Endothelial cell of umbilical vein (primary cell): ENCODE measurements around the gene MYO1G. TPM values are rescaled to one million over a fixed set of nuclear protein-coding genes. Genes with fewer than 3 reads are reported as not detected.
A peak's percentile ranks its signal among the peaks of the same experiment; 100 is the strongest.

Experiments
- BruUV-seq: library from RNA; stranded (reverse); fragments of 400-500 nt; replicated peaks from 2 replicates; lab custom pipeline; 2021; lab: Mats Ljungman, UMichigan
- CTCF ChIA-PET: fragments of 300-600, 350-600 bp; sonication (Branson Sonifier 250); formaldehyde crosslinking; loops from one replicate; lab custom pipeline; 2021; ENCODE audit warnings: antibody characterized with exemption, inconsistent platforms; lab: Charles Lee
- POLR2A ChIA-PET: fragments of 300-600, 350-600 bp; sonication (Branson Sonifier 250); formaldehyde crosslinking; loops from one replicate; lab custom pipeline; 2021; ENCODE audit warnings: antibody characterized with exemption, inconsistent platforms; lab: Charles Lee
- DNase-seq: peaks from one replicate; pipeline ENCODE4 v3.0.0-alpha.2; 2011; ENCODE audit warnings: low read depth, low spot score
- FAIRE-seq: peaks from 2 replicates; lab custom pipeline; 2011; peaks lifted over from hg19 to GRCh38; lab: Jason Lieb, UNC
- H2AFZ ChIP-seq: 2 replicates; pipeline ENCODE4 v1.6.0; 2012; ENCODE audit warnings: low read depth, low read length, control low read depth, inconsistent platforms
- H3K27ac ChIP-seq: 2 replicates; pipeline ENCODE4 v1.5.1; 2011; ENCODE audit warnings: low read depth, mild to moderate bottlenecking, control low read depth, low read length, moderate library complexity; ENCODE audit not compliant: insufficient read depth
- H3K27me3 ChIP-seq, 2 experiments: 2 replicates each; pipeline versions ENCODE4 v1.6.0 to v1.6.1; 2011; ENCODE audit warnings: low read length in 2 of 2, mixed read lengths in 1 of 2; ENCODE audit not compliant: control insufficient read depth in 2 of 2, insufficient read depth in 2 of 2
- H3K36me3 ChIP-seq, 2 experiments: 2 replicates in 1 of 2; 3 replicates in 1 of 2; pipeline ENCODE4 v1.5.1; 2011; ENCODE audit warnings: low read length in 2 of 2, mild to moderate bottlenecking in 1 of 2, moderate library complexity in 1 of 2; ENCODE audit not compliant: control insufficient read depth in 2 of 2, insufficient read depth in 2 of 2; ENCODE audit errors: extremely low read depth in 1 of 2
- H3K4me1 ChIP-seq: 3 replicates; pipeline ENCODE4 v1.5.1; 2011; ENCODE audit warnings: mild to moderate bottlenecking, low read length; ENCODE audit not compliant: control insufficient read depth, insufficient read depth; ENCODE audit errors: extremely low read depth
- H3K4me2 ChIP-seq: 2 replicates; pipeline ENCODE4 v1.6.1; 2011; ENCODE audit warnings: low read length, control low read depth, mixed read lengths; ENCODE audit not compliant: insufficient read depth
- H3K4me3 ChIP-seq, 3 experiments: fragments of 200-600 bp in 1 of 3; sonication (generic), shearing (Covaris generic) in 1 of 3; replicated peaks in 1 of 3; 2 replicates each; pipeline ENCODE4 v1.5.1; 2011 to 2016; ENCODE audit warnings: control low read depth in 3 of 3, low read length in 3 of 3, mild to moderate bottlenecking in 2 of 3, inconsistent platforms in 1 of 3, low read depth in 1 of 3, moderate library complexity in 1 of 3; ENCODE audit not compliant: insufficient read depth in 1 of 3
- H3K79me2 ChIP-seq: 2 replicates; pipeline ENCODE4 v1.6.0; 2012; ENCODE audit warnings: low read length, inconsistent platforms; ENCODE audit not compliant: control insufficient read depth, insufficient read depth
- H3K9ac ChIP-seq: replicated peaks from 2 replicates; pipeline ENCODE3; 2011; ENCODE audit warnings: low read length, control low read depth; ENCODE audit not compliant: insufficient read depth; ENCODE audit errors: extremely low read depth
- H3K9me1 ChIP-seq: replicated peaks from 3 replicates; pipeline ENCODE4 v1.6.0; 2011; ENCODE audit warnings: mild to moderate bottlenecking, low read length; ENCODE audit not compliant: control insufficient read depth, insufficient read depth; ENCODE audit errors: extremely low read depth
- H3K9me3 ChIP-seq: replicated peaks from 2 replicates; pipeline ENCODE4 v1.5.1; 2012; ENCODE audit warnings: low read length, inconsistent platforms; ENCODE audit not compliant: control insufficient read depth, insufficient read depth
- H4K20me1 ChIP-seq: replicated peaks from 2 replicates; pipeline ENCODE3; 2011; ENCODE audit warnings: mild to moderate bottlenecking, low read length; ENCODE audit not compliant: control insufficient read depth, insufficient read depth; ENCODE audit errors: extremely low read depth
- EZH2 ChIP-seq: IDR thresholded peaks from 2 replicates; pipeline ENCODE4 v1.6.1; 2012; ENCODE audit warnings: borderline replicate concordance, low read depth, mild to moderate bottlenecking, moderate library complexity, low read length, inconsistent platforms; ENCODE audit not compliant: severe bottlenecking
- FOS ChIP-seq: IDR thresholded peaks from 2 replicates; pipeline ENCODE4 v1.6.1; 2011; ENCODE audit warnings: mild to moderate bottlenecking, low read length, moderate library complexity, borderline replicate concordance; ENCODE audit not compliant: insufficient read depth
- GATA2 ChIP-seq: IDR thresholded peaks from 2 replicates; pipeline ENCODE4 v1.7.0; 2011; ENCODE audit warnings: low read depth, mild to moderate bottlenecking, moderate library complexity, mixed read lengths, low read length; ENCODE audit not compliant: insufficient read length, insufficient read depth
- JUN ChIP-seq: IDR thresholded peaks from 2 replicates; pipeline ENCODE4 v1.6.1; 2011; ENCODE audit warnings: borderline replicate concordance, low read depth; ENCODE audit not compliant: insufficient read length, insufficient read depth
- MYC ChIP-seq: IDR thresholded peaks from one replicate; pipeline ENCODE4 v1.6.1; 2011; ENCODE audit warnings: mild to moderate bottlenecking, low read depth, low read length
- POLR2A ChIP-seq: IDR thresholded peaks from 2 replicates; pipeline ENCODE4 v1.6.1; 2012; ENCODE audit warnings: low read depth, mild to moderate bottlenecking, control low read depth, low read length
- POLR2AphosphoS5 ChIP-seq: IDR thresholded peaks from 2 replicates; pipeline ENCODE4 v1.6.1; 2012; ENCODE audit warnings: low read depth, mild to moderate bottlenecking, control low read depth, low read length, moderate library complexity; ENCODE audit not compliant: insufficient read depth
- dilution Hi-C: fragments of 300-500 bp; cut with MboI; formaldehyde crosslinking; loops from one replicate; pipeline ENCODE4 v1.15.0; 2019; ENCODE audit warnings: low sequenced_read_pairs; ENCODE audit not compliant: extremely low pct_ligation_motif_present
- intact Hi-C: fragments of 100-400 bp; cut with micrococcal nuclease; formaldehyde crosslinking; loops from one replicate; pipeline ENCODE4 v1.10.0; 2022
- polyA plus RNA-seq, 4 experiments: library from polyadenylated mRNA; depleted of rRNA in 3 of 4; stranded (reverse) in 3 of 4; unstranded in 1 of 4; fragments of >200 nt; gene quantifications; 2 replicates each; pipeline versions ENCODE4 v1.2.1 to v1.2.3, GENCODE V29; 2011 to 2012; ENCODE audit warnings: missing spikeins in 1 of 4
- total RNA-seq: library from RNA; stranded (reverse); gene quantifications from 2 replicates; pipeline ENCODE4 v1.2.3, GENCODE V29; 2021
- TF ChIP-seq, protein P1 (sequence below): IDR thresholded peaks from 2 replicates; pipeline ENCODE4 v1.6.1; 2011; ENCODE audit not compliant: insufficient read depth, insufficient read length
- TF ChIP-seq, protein P2 (sequence below), 2 donors: IDR thresholded peaks; 1 replicate in 1 of 2; 2 replicates in 1 of 2; pipeline ENCODE4 v1.5.1; 2011; ENCODE audit warnings: low read length in 2 of 2, mild to moderate bottlenecking in 2 of 2, moderate library complexity in 2 of 2, control low read depth in 1 of 2, inconsistent platforms in 1 of 2, low read depth in 1 of 2; ENCODE audit not compliant: insufficient read depth in 1 of 2; ENCODE audit errors: extremely low read depth in 1 of 2

Gene MYO1G
- total and polyA plus RNA-seq, 2 donors (not counting 3 experiments of a cell fraction or from before 2014, with no cell fraction given): 0.11 TPM; not detected in 1

DNA sequence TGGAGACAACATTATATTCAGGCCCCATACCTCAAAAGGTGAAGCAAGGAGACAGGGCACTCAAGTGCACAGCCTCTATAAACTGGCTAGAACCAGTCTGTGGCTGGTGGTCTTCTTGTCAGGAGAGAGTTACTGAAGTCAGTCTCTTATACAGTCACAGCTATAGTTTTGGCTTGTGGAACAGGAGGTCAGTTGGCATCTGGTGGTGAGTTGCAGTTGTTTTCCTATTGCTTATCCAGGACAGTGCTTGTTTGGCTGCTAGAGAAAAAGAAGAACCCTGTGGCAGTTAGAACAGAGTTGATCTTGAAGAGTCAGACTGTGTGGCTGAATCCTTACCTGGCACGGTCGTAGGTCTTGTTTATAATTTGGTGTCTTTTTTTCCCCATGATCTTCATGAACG, 38.4 kb upstream of the MYO1G start:
- DNase-seq: no peak
- Histone ChIP-seq H3K4me1 (peaks cover 9% of the 10 kb centered on the region), H3K9me3 (no peaks in the 10 kb centered on the region), H3K79me2 (peaks cover 39% of the 10 kb centered on the region), H3K27me3 (no peaks in the 10 kb centered on the region), H3K27ac (no peak overlapping the region), H3K4me3 (no peak overlapping the region), H3K36me3 (peaks cover 0 to 2% of the 10 kb centered on the region in 2 experiments), H3K9ac (no peak overlapping the region), H3K4me2 (no peak overlapping the region), H4K20me1 (no peaks in the 10 kb centered on the region), H2AFZ (no peak overlapping the region), H3K9me1 (peaks cover 4% of the 10 kb centered on the region)
- dilution Hi-C loops: no loop called here
- FAIRE-seq: no peak
- intact Hi-C loops: no loop called here
- ChIA-PET CTCF (no interaction called here), POLR2A (no interaction called here)
- TF ChIP-seq EZH2 (no peak), GATA2 (no peak), MYC (no peak), FOS (no peak)
- no TSS peak for BruUV-seq

DNA sequence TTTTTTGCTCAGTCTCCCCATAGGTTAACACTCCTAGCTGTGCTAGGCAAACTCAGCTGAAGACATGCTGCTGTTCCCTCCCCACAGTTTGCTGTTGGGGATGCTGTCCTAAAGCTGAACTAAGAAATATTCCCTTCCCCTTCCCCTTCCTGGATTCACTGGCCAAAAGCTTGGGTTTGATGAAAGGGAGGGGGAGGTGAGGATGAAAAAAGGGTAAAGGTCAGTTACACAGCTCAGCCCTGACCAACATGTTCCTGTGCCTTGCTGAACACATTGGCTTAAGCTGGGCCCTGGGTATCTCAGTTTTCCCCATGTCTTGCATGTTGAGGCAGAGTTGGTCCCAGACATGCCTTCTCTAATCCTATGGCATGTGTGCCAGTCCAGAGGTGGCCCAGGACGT, 36.5 kb upstream of the MYO1G start:
- CTCF ChIA-PET: interaction anchor here (0.8 to 3.8 kb wide), 3 partner anchors 12 to 42 kb away, joined by 3 to 15 read pairs (median 9); no protein-coding TSS in a partner anchor
- Histone ChIP-seq H3K36me3 (no peaks in the 10 kb centered on the region), H3K9ac (no peak overlapping the region), H4K20me1 (peaks cover 3% of the 10 kb centered on the region), H3K9me1 (peaks cover 4% of the 10 kb centered on the region), H3K27me3 (no peaks in the 10 kb centered on the region), H2AFZ (no peak overlapping the region), H3K4me3 (no peak overlapping the region), H3K79me2 (peaks cover 38% of the 10 kb centered on the region), H3K27ac (no peak overlapping the region), H3K4me1 (peaks cover 5% of the 10 kb centered on the region), H3K4me2 (no peak overlapping the region), H3K9me3 (no peaks in the 10 kb centered on the region)
- BruUV-seq: no TSS peak
- dilution Hi-C loops (no loop called here), intact Hi-C loops (no loop called here)
- FAIRE-seq (no peak), DNase-seq (peak; percentile 16)
- POLR2A ChIA-PET: no interaction called here
- TF ChIP-seq, protein P1, sequence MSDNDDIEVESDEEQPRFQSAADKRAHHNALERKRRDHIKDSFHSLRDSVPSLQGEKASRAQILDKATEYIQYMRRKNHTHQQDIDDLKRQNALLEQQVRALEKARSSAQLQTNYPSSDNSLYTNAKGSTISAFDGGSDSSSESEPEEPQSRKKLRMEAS: no peak
- TF ChIP-seq JUN: no peak
- TF ChIP-seq, protein P2, sequence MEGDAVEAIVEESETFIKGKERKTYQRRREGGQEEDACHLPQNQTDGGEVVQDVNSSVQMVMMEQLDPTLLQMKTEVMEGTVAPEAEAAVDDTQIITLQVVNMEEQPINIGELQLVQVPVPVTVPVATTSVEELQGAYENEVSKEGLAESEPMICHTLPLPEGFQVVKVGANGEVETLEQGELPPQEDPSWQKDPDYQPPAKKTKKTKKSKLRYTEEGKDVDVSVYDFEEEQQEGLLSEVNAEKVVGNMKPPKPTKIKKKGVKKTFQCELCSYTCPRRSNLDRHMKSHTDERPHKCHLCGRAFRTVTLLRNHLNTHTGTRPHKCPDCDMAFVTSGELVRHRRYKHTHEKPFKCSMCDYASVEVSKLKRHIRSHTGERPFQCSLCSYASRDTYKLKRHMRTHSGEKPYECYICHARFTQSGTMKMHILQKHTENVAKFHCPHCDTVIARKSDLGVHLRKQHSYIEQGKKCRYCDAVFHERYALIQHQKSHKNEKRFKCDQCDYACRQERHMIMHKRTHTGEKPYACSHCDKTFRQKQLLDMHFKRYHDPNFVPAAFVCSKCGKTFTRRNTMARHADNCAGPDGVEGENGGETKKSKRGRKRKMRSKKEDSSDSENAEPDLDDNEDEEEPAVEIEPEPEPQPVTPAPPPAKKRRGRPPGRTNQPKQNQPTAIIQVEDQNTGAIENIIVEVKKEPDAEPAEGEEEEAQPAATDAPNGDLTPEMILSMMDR (IDR thresholded peaks at IDR 0.05; ENCODE audit: extremely low read depth in 1 of 2, insufficient read depth in 1 of 2, low read depth in 1 of 2, low read length in 2 of 2): no peak
- TF ChIP-seq GATA2: no peak
- TF ChIP-seq FOS: no peak
- TF ChIP-seq POLR2AphosphoS5: no peak
- no peak for TF ChIP-seq MYC
- TF ChIP-seq POLR2A: no peak
- no peak for TF ChIP-seq EZH2
